Fibroblast of upper back skin (primary cell): ENCODE measurements around the gene SLC24A4.

Source experiments
- DNase-seq: peaks from one replicate; pipeline ENCODE4 v3.0.0-alpha.2; 2013

Gene SLC24A4

GRCh38 chr14:92460541-92460915, 137.6 kb downstream of the SLC24A4 start:
- no peak for DNase-seq

GRCh38 chr14:92460916-92461579, 138.1 kb downstream of the SLC24A4 start:
- peak; percentile 61 for DNase-seq

GRCh38 chr14:92461891-92462290, 138.9 kb downstream of the SLC24A4 start:
- no peak for DNase-seq

GRCh38 chr14:92462568-92462967, 139.6 kb downstream of the SLC24A4 start:
- DNase-seq, result no peak

GRCh38 chr14:92463141-92463540, 140.2 kb downstream of the SLC24A4 start:
- DNase-seq, result no peak

- no peak for DNase-seq
These were observed 141.2 kb downstream of the SLC24A4 start for GRCh38 chr14:92464156-92464555.

GRCh38 chr14:92464716-92465115, 141.8 kb downstream of the SLC24A4 start:
- no peak for DNase-seq

GRCh38 chr14:92465353-92466055, 142.5 kb downstream of the SLC24A4 start:
- no peak for DNase-seq

GRCh38 chr14:92466059-92466458, 143.1 kb downstream of the SLC24A4 start:
- no peak for DNase-seq

GRCh38 chr14:92469515-92469914, 146.6 kb downstream of the SLC24A4 start:
- no peak for DNase-seq

GRCh38 chr14:92470215-92470614, 147.2 kb downstream of the SLC24A4 start:
- peak; percentile 94 for DNase-seq

GRCh38 chr14:92470811-92471210, 147.8 kb downstream of the SLC24A4 start:
- peak; percentile 52 for DNase-seq

- peak; percentile 96 for DNase-seq
These were observed 149.0 kb downstream of the SLC24A4 start for GRCh38 chr14:92471919-92472318.

- no peak for DNase-seq
These were observed 149.9 kb downstream of the SLC24A4 start for GRCh38 chr14:92472860-92473259.

GRCh38 chr14:92473261-92473968, 150.4 kb downstream of the SLC24A4 start:
- DNase-seq, result peak; percentile 77

- peak; percentile 56 for DNase-seq
These were observed 151.1 kb downstream of the SLC24A4 start for GRCh38 chr14:92473969-92474535.

- no peak for DNase-seq
These were observed 152.1 kb downstream of the SLC24A4 start for GRCh38 chr14:92475037-92475436.

GRCh38 chr14:92475451-92476187, 152.7 kb downstream of the SLC24A4 start:
- peak; percentile 57 for DNase-seq

- no peak for DNase-seq
These were observed 157.9 kb downstream of the SLC24A4 start for GRCh38 chr14:92480856-92481255.

GRCh38 chr14:92481386-92481785, 158.4 kb downstream of the SLC24A4 start:
- peak; percentile 85 for DNase-seq

GRCh38 chr14:92481811-92482555, 159.0 kb downstream of the SLC24A4 start:
- no peak for DNase-seq
